Measurements from ENCODE around the gene AFAP1. TPM values are rescaled to one million over a fixed set of nuclear protein-coding genes. Genes with fewer than 3 reads are reported as not detected.

The AFAP1 gene
- total RNA-seq, 4 donors from 2014 or later: 14.8 to 28.3 (median 19.4) TPM

GRCh38 chr4:7967501-7968261 is 28.0 kb upstream of the AFAP1 start:
- TF ChIP-seq CTCF (IDR thresholded peaks at IDR 0.05; ENCODE audit: low read depth): no peak

- TF ChIP-seq CTCF (IDR thresholded peaks at IDR 0.05; ENCODE audit: low read depth): no peak
Measured at GRCh38 chr4:7967063-7967440, 27.4 kb upstream of the AFAP1 start.

GRCh38 chr4:7966281-7967062 is 26.8 kb upstream of the AFAP1 start:
- TF ChIP-seq CTCF (IDR thresholded peaks at IDR 0.05; ENCODE audit: low read depth): no peak

GRCh38 chr4:7964890-7965662 is 25.4 kb upstream of the AFAP1 start:
- no peak for TF ChIP-seq CTCF (IDR thresholded peaks at IDR 0.05; ENCODE audit: low read depth)

GRCh38 chr4:7964459-7964858 is 24.8 kb upstream of the AFAP1 start:
- TF ChIP-seq CTCF (IDR thresholded peaks at IDR 0.05; ENCODE audit: low read depth): no peak

- TF ChIP-seq CTCF (IDR thresholded peaks at IDR 0.05; ENCODE audit: low read depth): no peak
Measured at GRCh38 chr4:7963691-7964090, 24.0 kb upstream of the AFAP1 start.
